ENCODE data around the gene SPTBN4. TPM values are rescaled to one million over a fixed set of nuclear protein-coding genes. Genes with fewer than 3 reads are reported as not detected.

The SPTBN4 gene
- total RNA-seq, 1 donor from 2014 or later, result 0.43 TPM

GRCh38 chr19:40585241-40585981 is 118.6 kb downstream of the SPTBN4 start:
- Histone ChIP-seq H3K27ac (no peak overlapping the region), H3K9me3 (no peaks in the 10 kb centered on the region), H3K27me3 (no peaks in the 10 kb centered on the region), H3K4me1 (no peaks in the 10 kb centered on the region), H3K4me3 (no peak overlapping the region), H3K36me3 (peaks cover 56 to 70% of the 10 kb centered on the region in 2 donors)
- DNase-seq (ENCODE audit: low spot score in 2 of 2), result no peak
- intact Hi-C loops (cut with DNase I), result no loop called here
- no peak for TF ChIP-seq CTCF (IDR thresholded peaks at IDR 0.05)

GRCh38 chr19:40585982-40586422 is 119.2 kb downstream of the SPTBN4 start:
- intact Hi-C loops (cut with DNase I), result no loop called here
- Histone ChIP-seq H3K4me1 (no peaks in the 10 kb centered on the region), H3K27ac (no peak overlapping the region), H3K9me3 (no peaks in the 10 kb centered on the region), H3K4me3 (no peak overlapping the region), H3K36me3 (peaks cover 52 to 64% of the 10 kb centered on the region in 2 donors), H3K27me3 (no peaks in the 10 kb centered on the region)
- DNase-seq (ENCODE audit: low spot score in 2 of 2), result no peak
- no peak for TF ChIP-seq CTCF (IDR thresholded peaks at IDR 0.05)

GRCh38 chr19:40586611-40587010 is 119.8 kb downstream of the SPTBN4 start:
- no peak for DNase-seq (ENCODE audit: low spot score in 2 of 2)
- Histone ChIP-seq H3K27me3 (no peaks in the 10 kb centered on the region), H3K27ac (no peak overlapping the region), H3K9me3 (no peaks in the 10 kb centered on the region), H3K4me1 (no peaks in the 10 kb centered on the region), H3K36me3 (peaks cover 45 to 58% of the 10 kb centered on the region in 2 donors), H3K4me3 (no peak overlapping the region)
- intact Hi-C loops (cut with DNase I), result no loop called here
- no peak for TF ChIP-seq CTCF (IDR thresholded peaks at IDR 0.05)

GRCh38 chr19:40588110-40588854 is 121.5 kb downstream of the SPTBN4 start:
- Histone ChIP-seq H3K36me3 (peaks cover 29 to 41% of the 10 kb centered on the region in 2 donors), H3K4me1 (no peaks in the 10 kb centered on the region)
- TF ChIP-seq CTCF (IDR thresholded peaks at IDR 0.05), result no peak

GRCh38 chr19:40588926-40589569 is 122.2 kb downstream of the SPTBN4 start:
- Histone ChIP-seq H3K4me1 (no peaks in the 10 kb centered on the region), H3K4me3 (no peak overlapping the region), H3K36me3 (peaks cover 21 to 36% of the 10 kb centered on the region in 2 donors), H3K27ac (no peak overlapping the region), H3K9me3 (no peaks in the 10 kb centered on the region), H3K27me3 (no peaks in the 10 kb centered on the region)
- no peak for TF ChIP-seq CTCF (IDR thresholded peaks at IDR 0.05)
- DNase-seq (ENCODE audit: low spot score in 2 of 2), result no peak
- intact Hi-C loops (cut with DNase I), result no loop called here

More at GRCh38 chr19:40588110-40588854, 121.5 kb downstream of the SPTBN4 start:
- no peak overlapping the region for H3K27ac ChIP-seq
- H3K4me3 ChIP-seq, result no peak overlapping the region
- intact Hi-C loops (cut with DNase I), result no loop called here
- no peaks in the 10 kb centered on the region for H3K27me3 ChIP-seq
- DNase-seq (ENCODE audit: low spot score in 2 of 2), result no peak
- no peaks in the 10 kb centered on the region for H3K9me3 ChIP-seq
